HK-2 (cell line): ENCODE data around the gene TFDP1.
A peak's percentile ranks its signal among the peaks of the same experiment; 100 is the strongest.

Experiments used
- DNase-seq: peaks from one replicate; pipeline ENCODE4 v3.0.0-alpha.2; 2018; ENCODE audit not compliant: unreplicated experiment

Gene TFDP1

DNA sequence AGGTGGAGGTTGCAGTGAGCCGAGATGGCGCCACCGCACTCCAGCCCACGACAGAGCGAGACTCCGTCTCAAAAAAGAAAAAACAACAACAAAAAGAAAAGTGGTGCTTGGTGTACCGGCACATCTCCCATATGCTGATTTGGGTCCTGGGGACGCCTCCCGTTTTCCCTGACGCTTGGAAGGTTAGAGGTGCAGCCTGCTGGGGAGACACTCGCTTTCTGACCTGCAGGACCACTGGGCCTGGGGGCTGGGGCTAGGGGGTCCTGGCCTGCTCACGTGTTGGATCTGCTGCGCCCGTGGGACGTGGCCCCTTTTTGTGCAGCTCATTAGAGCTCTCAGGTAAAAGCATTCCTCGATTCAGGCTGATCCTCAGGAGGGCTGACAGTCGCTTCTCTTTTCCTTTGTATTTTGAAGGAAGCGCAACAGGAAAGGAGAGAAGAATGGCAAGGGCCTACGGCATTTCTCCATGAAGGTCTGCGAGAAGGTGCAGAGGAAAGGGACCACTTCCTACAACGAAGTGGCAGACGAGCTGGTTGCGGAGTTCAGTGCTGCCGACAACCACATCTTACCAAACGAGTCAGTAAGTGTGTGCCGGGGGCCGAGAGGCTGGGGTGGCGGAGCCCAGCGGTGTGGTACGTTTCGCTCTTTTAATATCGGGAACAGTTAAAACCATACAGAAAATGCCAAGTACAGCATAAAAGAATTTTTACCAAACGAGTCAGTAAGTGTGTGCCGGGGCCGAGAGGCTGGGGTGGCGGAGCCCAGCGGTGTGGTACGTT is 48.3 kb downstream of the TFDP1 start:
- no peak for DNase-seq

- DNase-seq, result no peak
These were observed 48.9 kb downstream of the TFDP1 start for GRCh38 chr13:113633485-113633873.

GRCh38 chr13:113634279-113635047 is 49.9 kb downstream of the TFDP1 start:
- no peak for DNase-seq

DNA sequence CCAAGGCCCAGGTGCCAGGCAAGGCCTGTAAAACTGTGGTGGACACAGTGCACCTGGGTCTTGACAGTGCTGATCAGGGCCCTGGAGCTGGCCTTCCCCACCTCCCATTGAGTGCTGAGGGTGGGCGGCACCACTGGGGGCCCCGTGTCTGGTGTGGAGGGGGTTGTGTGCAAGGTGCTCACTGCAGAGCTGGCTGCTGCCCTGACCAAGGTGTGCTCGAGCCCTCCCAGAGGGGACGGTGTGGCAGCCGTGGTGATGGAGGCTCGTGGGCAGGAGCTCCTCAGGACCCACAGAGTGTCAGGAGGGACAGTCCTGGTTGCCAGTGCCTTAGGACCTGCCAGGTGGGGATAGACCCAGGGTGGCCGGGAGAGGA is 50.5 kb downstream of the TFDP1 start:
- no peak for DNase-seq

DNA sequence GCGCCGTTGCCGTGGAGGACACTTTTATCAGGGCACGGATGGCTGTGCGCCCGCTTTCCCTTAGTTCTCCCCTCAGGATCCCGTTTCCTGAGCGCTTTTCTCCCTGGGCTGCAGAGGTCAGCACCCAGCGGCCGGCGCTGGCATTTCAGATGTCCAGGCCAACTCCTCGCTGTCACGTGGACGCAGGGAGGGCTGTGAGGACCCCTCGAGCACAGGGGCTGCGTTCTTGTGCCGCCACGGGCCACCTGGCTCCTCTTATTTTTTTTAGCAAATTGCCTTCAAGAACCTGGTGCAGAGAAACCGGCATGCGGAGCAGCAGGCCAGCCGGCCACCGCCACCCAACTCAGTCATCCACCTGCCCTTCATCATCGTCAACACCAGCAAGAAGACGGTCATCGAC is 51.2 kb downstream of the TFDP1 start:
- DNase-seq, result no peak

DNA sequence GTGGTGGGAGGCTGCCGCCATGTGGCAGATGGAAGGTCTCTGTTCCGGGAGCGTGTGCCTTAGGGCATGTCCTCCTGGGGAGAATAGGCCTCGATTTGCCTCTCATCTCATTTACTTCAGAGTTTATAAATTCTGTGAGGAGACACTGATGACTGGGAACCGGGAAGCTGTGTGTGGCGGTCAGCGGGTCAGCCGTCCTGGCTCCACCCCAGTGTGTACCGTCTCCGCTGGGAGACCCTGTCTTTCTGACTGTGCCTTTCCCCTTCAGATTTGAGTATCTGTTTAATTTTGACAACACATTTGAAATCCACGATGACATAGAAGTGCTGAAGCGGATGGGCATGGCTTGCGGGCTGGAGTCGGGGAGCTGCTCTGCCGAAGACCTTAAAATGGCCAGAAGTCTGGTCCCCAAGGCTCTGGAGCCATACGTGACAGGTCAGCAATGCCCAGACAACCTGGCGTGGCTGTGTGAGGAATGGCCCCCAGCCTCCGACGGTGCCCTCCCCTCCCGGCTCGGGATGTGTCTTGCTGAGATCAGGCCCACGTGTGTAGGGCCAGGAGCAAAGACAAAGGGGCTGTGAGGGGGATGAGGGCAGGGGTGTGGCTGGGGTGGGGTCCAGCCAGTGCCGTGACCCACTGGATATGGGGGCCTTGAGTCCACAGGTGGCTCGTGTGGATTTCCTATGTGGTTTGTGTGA is 51.9 kb downstream of the TFDP1 start:
- no peak for DNase-seq

- no peak for DNase-seq
These were observed 53.0 kb downstream of the TFDP1 start for GRCh38 chr13:113637262-113638160.

GRCh38 chr13:113638173-113638746 is 53.7 kb downstream of the TFDP1 start:
- DNase-seq, result no peak

- DNase-seq, result no peak
These were observed 54.3 kb downstream of the TFDP1 start for GRCh38 chr13:113638806-113639205.

DNA sequence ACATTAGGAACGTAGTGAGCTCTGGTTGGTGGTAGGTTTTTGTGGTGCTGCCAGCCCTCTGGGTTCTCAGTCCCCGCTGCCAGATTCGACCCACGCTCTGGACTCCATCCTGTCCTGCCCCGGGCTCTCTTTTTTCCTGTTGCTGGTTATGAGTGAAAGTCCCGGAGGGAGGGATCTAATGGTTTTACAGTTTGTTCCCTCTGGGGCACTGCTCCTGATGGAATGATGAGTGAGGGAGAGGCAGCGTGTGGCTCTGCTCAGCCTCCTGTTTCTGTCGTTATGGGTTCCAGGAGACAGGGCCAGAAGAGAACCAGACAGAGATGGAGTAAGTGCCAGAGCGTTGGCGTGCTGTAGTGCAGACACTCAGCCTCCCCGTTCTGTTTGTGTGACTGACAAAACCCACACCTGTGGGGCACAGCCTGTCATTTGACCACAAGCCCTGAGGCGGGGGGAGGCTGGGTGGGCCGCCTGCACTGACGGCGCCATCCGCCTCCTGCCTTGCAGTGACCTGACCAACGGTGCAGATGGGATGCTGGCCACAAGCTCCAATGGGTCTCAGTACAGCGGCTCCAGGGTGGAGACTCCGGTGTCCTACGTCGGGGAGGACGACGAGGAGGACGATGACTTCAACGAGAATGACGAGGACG is 55.2 kb downstream of the TFDP1 start:
- no peak for DNase-seq

- no peak for DNase-seq
These were observed 56.9 kb downstream of the TFDP1 start for GRCh38 chr13:113641426-113641825.

- no peak for DNase-seq
These were observed 58.0 kb downstream of the TFDP1 start for GRCh38 chr13:113642563-113642962.

DNA sequence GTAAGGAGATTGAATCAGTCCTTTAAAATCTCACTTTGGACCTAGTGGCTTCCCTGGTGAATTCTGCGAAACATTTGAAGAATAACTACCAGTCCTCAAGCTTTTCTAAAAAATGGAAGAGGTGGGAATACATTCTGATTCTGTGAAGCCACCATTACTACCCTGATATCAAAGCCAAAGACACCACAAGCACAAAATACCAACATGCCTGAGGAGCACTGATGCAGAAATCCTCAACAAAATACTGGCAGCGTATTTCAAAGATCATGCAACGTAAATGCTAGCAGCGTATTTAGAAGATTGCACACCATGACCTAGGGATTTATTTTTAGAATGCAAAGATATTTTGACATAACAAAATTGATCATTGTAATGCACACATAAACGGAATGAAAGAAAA is 59.0 kb downstream of the TFDP1 start:
- DNase-seq, result no peak

DNA sequence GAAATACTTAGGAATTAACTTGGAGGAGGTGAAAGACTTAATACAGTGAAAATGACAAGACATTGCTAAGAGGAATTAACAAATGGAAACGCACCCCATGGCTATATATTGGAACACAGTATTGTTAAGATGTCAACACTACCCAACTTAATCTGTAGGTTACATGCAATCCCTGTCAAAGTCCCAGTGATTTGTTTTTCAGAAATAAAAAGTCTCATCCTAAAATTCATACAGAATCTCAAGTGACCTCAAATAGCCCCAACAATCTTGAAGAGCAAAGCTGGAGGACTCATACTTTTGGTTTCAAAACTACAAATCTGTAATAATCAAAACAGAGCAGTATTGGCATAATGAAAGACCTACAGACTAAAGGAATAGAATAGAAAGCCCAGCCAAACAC is 60.2 kb downstream of the TFDP1 start:
- DNase-seq, result no peak

GRCh38 chr13:113645329-113645728 is 60.8 kb downstream of the TFDP1 start:
- no peak for DNase-seq

- no peak for DNase-seq
These were observed 61.8 kb downstream of the TFDP1 start for GRCh38 chr13:113646376-113646775.

GRCh38 chr13:113646921-113647340 is 62.4 kb downstream of the TFDP1 start:
- DNase-seq, result no peak

GRCh38 chr13:113647351-113648215 is 63.0 kb downstream of the TFDP1 start:
- peak; percentile 71 for DNase-seq

GRCh38 chr13:113648216-113648610 is 63.7 kb downstream of the TFDP1 start:
- DNase-seq, result no peak

GRCh38 chr13:113649212-113649611 is 64.7 kb downstream of the TFDP1 start:
- DNase-seq, result no peak
